GM19438 (cell line): ENCODE data around the gene ASB7.
A peak's percentile ranks its signal among the peaks of the same experiment; 100 is the strongest.

Experiments
- ATAC-seq: cut with Tn5 transposase; IDR thresholded peaks from one replicate; pipeline ENCODE4 v1.9.1; 2021; ENCODE audit warnings: low read depth; ENCODE audit not compliant: unreplicated experiment

The ASB7 gene

GRCh38 chr15:100596792-100597191 is 5.6 kb upstream of the ASB7 start:
- peak; percentile 80 for ATAC-seq

DNA sequence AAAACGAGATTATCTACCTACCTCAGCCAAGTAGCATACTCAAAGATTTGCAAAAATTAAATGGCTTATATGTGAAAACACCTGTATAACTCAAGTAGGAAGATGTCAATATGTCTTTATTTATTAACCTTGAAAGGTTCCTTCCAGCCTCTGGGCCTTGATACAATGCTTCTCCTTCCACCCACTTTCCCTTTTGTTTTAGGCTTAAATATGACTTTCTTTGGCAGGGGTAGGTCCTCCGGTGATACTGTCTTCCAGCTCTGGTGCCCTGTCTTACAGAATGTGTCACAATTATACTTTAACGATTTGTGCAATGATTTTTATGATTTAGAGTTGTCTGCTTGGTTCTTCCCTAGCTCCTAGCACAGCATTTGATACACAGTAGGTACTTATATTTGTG is 4.5 kb upstream of the ASB7 start:
- no peak for ATAC-seq

DNA sequence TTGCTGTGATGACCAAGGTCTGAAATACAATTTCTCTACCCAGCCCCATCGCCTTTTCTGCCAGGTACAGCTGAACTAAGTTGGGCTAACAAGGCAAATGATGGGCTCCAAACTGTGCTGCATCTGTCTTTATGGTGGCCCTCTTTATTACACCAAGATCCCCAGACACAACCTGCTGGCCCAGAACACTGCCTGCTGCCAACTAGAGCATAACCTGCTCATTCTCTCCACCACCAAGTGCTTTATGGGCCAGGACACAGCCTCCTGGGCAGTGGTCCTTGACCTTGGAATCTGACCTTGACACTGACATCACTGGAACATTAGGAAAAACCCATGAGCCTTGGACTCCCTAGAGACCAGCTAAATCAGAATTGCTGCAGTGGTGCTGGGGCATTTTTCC is 3.7 kb upstream of the ASB7 start:
- no peak for ATAC-seq

DNA sequence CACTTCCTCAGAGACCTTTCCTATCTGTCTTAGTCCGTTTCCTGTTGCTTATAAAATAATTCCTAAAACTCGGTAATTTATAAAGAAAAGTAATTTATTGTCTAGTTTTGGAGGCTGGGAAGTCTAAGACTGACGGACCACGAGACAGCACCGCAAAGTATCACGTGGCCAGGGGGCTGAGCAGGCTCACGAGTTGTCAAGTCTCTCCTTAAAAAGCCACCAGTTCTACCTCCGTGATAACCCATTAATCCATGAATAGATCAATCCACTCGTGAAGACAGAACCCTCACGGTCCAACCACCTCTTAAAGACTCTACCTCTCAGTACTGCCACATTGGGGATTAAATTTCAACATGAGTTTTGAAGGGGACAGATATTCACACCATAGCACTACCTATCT is 1.2 kb upstream of the ASB7 start:
- no peak for ATAC-seq

- peak; percentile 10 for ATAC-seq
Observed at GRCh38 chr15:100601617-100602063, 749 bp upstream of the ASB7 start.

DNA sequence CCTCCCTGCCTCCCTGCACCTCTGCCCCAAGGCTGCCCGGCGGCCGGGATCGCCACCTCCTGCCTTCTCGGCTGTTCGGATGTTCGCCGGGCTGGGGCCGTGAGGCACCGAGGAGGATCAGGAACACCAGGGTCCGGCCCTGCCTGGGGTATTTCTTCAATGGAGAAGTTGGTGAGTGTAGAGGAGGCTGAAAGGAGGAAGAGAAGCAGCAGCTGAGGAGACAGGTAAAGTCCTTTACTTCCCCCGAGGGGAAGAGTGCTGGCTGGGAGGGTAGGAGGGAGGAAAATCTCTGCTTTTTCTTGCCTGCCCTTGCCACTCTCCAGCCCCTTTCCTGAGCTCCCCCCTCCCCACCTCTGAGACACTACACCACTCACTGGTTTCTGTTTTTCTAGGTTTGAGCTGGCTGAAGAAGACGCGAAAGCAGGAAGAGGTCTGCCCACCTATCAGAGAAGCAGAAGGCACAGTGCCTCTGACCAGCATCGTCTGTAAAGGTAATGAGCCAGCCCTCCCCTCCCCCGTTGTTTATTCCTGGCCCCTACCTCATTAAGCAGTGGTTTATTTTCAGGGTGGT is 519 bp downstream of the ASB7 start:
- peak; percentile 41 for ATAC-seq

- no peak for ATAC-seq
Observed at GRCh38 chr15:100612539-100612938, 10.2 kb downstream of the ASB7 start.

DNA sequence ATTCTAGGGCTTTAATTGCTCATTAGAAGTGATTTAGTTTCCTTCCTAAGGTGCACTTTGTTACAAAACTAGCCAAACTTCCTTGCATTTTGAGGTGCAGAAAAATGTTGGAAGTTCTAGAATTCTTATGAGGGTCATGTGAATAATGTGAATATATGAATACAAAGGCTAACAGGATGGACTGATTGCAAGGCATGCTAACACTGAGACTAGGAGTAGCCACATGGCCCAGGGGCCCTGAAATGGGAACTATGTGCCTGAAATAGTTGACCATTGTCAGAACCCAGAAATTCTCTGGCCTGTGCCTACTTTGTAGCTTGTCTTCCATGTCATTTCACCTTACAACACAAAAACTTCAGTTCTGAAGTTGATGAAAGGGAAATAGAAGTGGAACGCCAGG is 10.8 kb downstream of the ASB7 start:
- no peak for ATAC-seq

- no peak for ATAC-seq
Observed at GRCh38 chr15:100614336-100614735, 11.9 kb downstream of the ASB7 start.

DNA sequence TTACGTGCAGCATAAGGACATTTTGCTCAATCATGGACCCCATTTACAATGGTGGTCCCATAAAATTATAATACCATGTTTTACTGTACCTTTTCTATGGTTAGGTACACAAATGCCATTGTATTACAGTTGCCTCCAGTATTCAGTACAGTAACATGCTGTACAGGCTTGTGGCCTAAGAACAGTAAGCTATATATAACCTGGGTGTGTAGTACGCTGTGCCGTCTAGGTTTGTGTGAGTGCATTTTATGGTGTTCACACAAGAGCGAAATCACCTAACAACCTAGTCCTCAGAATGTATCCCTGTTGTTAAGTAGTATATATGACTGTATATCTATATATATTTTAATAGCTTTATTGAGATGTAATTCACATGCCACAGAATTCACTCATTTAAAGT is 12.5 kb downstream of the ASB7 start:
- ATAC-seq: no peak

DNA sequence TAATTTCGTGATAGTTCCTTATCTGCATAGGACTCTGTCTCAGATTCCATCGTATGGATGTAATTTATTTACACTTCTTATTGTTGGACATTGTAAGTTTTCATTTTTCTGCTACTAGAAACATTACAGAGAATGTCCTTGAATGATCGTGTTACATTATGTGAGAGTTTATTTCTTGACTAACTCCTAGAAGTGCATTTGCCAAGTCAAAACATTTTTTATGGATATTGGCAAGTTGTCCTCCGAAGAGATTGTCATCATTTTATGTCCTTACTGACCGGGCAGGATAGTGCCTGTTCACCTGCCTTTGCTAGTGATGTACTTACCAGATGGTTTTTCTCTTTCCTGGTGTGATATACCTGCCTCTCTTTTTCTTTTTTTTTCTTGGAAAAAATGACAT is 13.4 kb downstream of the ASB7 start:
- ATAC-seq: no peak

DNA sequence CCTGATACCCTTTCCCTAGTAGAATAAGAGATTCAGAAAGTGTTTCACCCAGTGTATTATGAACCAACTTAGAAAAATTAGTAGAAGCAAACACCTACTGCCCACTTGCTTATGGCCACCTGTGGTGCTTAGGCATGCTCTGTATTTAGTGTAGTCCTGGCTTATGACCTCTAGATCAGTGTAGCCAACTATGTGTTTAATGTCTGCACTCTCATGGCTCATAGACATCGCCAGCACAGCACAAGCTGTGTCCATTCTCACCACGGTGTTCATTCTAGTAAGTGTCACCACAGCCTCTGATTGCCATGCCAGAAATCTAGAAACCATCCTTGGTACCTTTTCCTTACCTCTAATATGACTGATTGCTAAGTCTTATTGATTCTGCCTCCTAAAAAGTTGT is 14.3 kb downstream of the ASB7 start:
- ATAC-seq: no peak

DNA sequence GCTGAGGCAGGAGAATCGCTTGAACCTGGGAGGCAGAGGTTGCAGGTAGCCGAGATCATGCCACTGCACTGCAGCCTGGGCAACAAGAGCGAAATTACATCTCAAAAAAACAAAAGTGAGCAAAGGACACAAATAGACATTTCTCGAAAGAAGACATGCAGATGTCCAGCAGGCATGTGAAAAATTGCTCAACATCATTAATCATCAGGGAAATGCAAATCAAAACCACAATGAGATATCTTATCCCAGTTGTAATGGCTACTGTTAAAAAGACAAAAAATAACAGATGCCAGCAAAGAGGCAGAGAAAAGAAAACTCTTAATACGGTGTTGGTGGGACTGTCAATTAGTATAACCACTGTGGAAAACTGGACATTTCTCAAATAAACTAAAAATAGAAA is 20.9 kb downstream of the ASB7 start:
- ATAC-seq: no peak

- ATAC-seq: peak; percentile 89
Observed at GRCh38 chr15:100627789-100628395, 25.5 kb downstream of the ASB7 start.

DNA sequence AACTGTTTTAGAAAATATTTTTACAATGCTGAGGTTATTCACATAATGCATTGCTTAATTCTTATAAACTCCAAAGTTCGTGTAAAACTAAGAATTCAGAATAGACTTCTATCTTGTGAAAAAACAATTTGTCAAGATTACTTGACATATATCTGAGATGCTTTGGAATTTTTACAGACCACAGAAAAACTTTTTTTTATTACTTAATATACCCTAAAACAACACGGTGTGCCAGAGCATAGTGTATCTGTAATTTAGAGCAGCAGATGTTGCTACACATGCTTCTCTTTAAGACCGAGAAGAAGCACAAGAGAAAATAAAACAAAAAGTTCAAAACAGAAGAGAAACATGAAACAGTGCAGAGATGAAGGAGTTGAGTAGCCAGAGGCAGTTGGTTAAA is 26.4 kb downstream of the ASB7 start:
- ATAC-seq: no peak

DNA sequence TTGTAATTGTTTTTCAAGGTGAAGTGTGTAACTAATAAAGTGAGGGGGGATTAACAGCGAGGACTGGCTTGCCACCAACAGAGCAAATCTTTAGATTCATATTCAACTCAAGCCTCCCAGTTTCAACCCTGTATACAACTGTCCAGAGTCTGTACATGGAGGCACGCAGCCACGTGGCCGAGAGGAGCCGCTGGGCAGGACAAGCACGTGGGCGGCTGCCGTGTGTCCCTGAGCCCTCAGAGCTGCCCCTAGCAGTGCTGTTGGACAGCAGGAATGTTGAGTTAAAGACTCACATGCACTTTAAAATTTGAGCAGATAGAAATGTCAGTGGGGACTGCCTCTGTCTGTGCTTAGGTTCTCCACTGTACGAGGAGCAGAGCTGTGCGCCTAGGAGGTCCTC is 29.4 kb downstream of the ASB7 start:
- no peak for ATAC-seq

GRCh38 chr15:100633763-100634075 is 31.3 kb downstream of the ASB7 start:
- ATAC-seq: no peak

- no peak for ATAC-seq
Observed at GRCh38 chr15:100635406-100636071, 33.1 kb downstream of the ASB7 start.

GRCh38 chr15:100638177-100638730 is 35.9 kb downstream of the ASB7 start:
- ATAC-seq: no peak

GRCh38 chr15:100642213-100642949 is 40.0 kb downstream of the ASB7 start:
- ATAC-seq: no peak

- no peak for ATAC-seq
Observed at GRCh38 chr15:100642950-100643338, 40.6 kb downstream of the ASB7 start.
